SK-N-SH (cell line): ENCODE data around the gene U2AF1L4.

Source experiments
- CTCF ChIP-seq: fragments of 200-600 bp; sonication (generic); IDR thresholded peaks from 2 replicates; pipeline ENCODE4 v1.6.1; 2017; ENCODE audit warnings: antibody characterized with exemption, mild to moderate bottlenecking, moderate library complexity
- EZH2phosphoT487 ChIP-seq: fragments of 200-600 bp; sonication (generic); IDR thresholded peaks from 2 replicates; pipeline ENCODE4 v1.6.1; 2017; ENCODE audit warnings: low read depth, mixed run types, mild to moderate bottlenecking, antibody characterized with exemption, moderate library complexity, borderline replicate concordance
- MAX ChIP-seq: IDR thresholded peaks from 2 replicates; pipeline ENCODE4 v1.4.0; 2012; ENCODE audit warnings: low read depth
- PBX3 ChIP-seq: IDR thresholded peaks from 2 replicates; pipeline ENCODE4; 2012
- RAD21 ChIP-seq: IDR thresholded peaks from 2 replicates; pipeline ENCODE4 v1.6.1; 2012; ENCODE audit warnings: mild to moderate bottlenecking, low read length

GRCh38 chr19:35723671-35724070 is 21.5 kb downstream of the U2AF1L4 start:
- TF ChIP-seq PBX3 (no peak), CTCF (no peak), EZH2phosphoT487 (no peak), RAD21 (no peak), MAX (no peak)
